KOPT-K1 (cell line): ENCODE measurements around the gene OPN1MW3.

ENCODE experiments used
- H3K27ac ChIP-seq: fragments of 200-600 bp; sonication (generic); 2 replicates; pipeline ENCODE4 v1.5.1; 2016; ENCODE audit warnings: antibody characterized with exemption, mild to moderate bottlenecking, low read depth, low read length; ENCODE audit not compliant: poor library complexity, severe bottlenecking
- H3K36me3 ChIP-seq: fragments of 200-600 bp; sonication (generic); 2 replicates; pipeline ENCODE4 v1.5.1; 2017; ENCODE audit warnings: antibody characterized with exemption, mild to moderate bottlenecking, low read length, moderate library complexity; ENCODE audit not compliant: insufficient read depth
- H3K9me3 ChIP-seq: fragments of 200-600 bp; sonication (generic); 2 replicates; pipeline ENCODE4 v1.5.1; 2017; ENCODE audit warnings: antibody characterized with exemption, low read length, mild to moderate bottlenecking; ENCODE audit not compliant: insufficient read depth, poor library complexity, severe bottlenecking

OPN1MW3 gene

GRCh38 chrX:154309041-154309775 lies 51.8 kb downstream of the OPN1MW3 start:
- no peaks in the 10 kb centered on the region for H3K9me3 ChIP-seq
- no peak overlapping the region for H3K27ac ChIP-seq
- no peaks in the 10 kb centered on the region for H3K36me3 ChIP-seq

DNA sequence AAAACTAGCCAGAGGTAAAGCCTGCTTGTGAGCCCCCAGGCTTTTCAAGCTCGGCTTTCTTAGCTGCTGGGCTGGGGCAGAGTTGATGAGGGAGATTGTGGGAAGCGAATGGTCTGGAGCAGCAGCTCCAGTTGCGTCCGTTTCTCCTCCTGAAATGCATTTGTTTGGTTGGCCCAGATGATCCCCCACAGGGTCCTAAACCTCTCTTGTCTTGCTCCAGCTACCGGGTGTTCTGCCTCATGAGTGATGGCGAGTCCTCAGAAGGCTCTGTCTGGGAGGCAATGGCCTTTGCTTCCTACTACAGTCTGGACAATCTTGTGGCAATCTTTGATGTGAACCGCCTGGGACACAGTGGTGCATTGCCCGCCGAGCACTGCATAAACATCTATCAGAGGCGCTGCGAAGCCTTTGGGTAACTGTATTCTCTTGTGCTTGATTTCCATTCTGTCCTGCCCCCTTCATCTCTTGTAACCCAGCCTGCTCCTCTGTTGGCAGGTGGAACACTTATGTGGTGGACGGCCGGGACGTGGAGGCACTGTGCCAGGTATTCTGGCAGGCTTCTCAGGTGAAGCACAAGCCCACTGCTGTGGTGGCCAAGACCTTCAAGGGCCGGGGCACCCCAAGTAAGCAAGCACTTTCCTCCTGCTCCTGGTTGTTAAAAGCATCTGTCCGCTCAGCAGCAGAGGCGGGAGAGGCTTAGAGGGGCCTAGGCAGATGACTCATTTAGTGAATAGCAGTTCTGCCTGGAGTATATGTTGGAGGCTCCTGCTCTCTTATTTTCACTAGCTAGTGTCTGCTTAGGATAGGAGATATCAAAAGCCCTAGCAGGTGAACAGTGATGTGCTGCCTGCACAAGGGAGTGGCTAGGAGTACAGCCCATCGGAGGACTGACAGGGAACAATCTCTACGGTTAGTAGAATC lies 53.5 kb downstream of the OPN1MW3 start:
- Histone ChIP-seq H3K9me3 (no peaks in the 10 kb centered on the region), H3K36me3 (no peaks in the 10 kb centered on the region), H3K27ac (no peak overlapping the region)

GRCh38 chrX:154312116-154312515 lies 54.7 kb downstream of the OPN1MW3 start:
- no peaks in the 10 kb centered on the region for H3K9me3 ChIP-seq
- no peaks in the 10 kb centered on the region for H3K36me3 ChIP-seq
- no peak overlapping the region for H3K27ac ChIP-seq

DNA sequence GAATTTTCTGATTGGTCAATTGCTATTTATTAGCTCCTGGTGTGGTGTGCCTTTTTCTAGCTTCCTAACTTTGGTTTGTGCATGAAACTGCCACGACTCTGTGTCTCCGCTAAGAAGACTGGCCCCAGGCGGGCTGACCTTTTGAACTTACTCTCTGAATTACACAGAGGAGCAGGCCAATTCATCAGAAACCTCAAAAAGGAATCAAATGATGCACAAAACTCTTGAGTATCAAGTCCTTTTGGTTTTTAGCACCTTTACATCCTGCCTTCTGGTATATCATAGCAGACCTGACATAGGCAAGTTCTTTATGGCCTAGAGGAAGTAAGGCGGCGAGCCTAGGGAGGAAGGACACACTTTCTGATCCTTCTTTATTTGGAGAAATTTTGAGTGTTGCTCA lies 55.8 kb downstream of the OPN1MW3 start:
- H3K27ac ChIP-seq: no peak overlapping the region
- H3K36me3 ChIP-seq: no peaks in the 10 kb centered on the region
- no peaks in the 10 kb centered on the region for H3K9me3 ChIP-seq

DNA sequence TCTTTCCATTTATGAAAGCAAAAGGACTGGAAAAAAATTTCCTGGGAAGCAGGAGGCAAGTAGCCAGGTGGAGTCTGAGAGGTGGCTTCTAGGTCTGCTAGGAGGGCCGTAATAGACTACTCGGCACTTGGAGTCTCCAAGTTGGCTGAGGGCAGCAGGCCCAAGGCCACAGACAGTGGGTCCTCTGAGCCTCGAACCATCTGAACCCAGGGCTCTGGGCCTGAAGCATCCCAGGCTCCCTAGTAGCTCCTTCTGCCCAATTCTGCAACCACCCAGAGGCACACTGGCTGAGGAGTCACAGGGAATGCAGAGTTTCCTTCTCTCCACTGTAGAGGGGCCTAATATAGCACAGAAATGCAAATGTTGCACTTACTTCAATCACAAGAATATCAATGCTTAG lies 58.0 kb downstream of the OPN1MW3 start:
- no peak overlapping the region for H3K27ac ChIP-seq
- H3K36me3 ChIP-seq: no peaks in the 10 kb centered on the region
- H3K9me3 ChIP-seq: no peaks in the 10 kb centered on the region

DNA sequence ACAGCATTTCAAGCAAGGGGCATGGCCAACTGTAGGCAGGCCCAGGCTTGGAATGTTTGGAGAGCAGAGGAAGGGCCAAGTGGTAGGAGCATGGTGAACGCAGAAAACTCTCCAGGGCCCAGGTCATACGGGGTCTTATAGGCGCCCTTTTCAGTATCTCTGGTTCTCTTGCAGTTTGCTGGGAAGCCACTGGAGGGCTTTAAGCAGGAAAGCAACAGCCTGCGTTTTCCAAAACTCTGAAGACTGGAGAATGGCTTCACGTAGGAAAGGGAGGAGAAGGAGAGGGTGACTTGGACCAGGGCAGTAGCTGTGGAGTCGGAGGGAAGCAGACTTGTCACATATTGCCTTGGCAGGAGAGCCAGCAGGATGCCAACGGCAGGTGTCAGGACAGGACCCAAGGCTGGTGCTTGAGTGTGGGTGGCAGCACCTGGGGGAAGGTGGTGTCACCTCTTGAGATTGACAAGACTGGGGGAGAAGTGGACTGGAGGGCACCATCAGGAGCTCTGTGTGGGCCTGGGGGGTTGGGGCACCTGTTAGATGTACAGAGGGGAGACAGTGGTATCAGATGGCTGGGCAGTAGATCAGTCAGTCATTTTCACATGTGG lies 60.1 kb downstream of the OPN1MW3 start:
- no peaks in the 10 kb centered on the region for H3K36me3 ChIP-seq
- no peak overlapping the region for H3K27ac ChIP-seq
- no peaks in the 10 kb centered on the region for H3K9me3 ChIP-seq

GRCh38 chrX:154320406-154320805 lies 63.0 kb downstream of the OPN1MW3 start:
- no peak overlapping the region for H3K27ac ChIP-seq
- no peaks in the 10 kb centered on the region for H3K9me3 ChIP-seq
- no peaks in the 10 kb centered on the region for H3K36me3 ChIP-seq
